Umbilical cord (tissue), 2 donors: ENCODE data around the gene TCHHL1. TPM values are rescaled to one million over a fixed set of nuclear protein-coding genes. Genes with fewer than 3 reads are reported as not detected.

Source experiments
- DNase-seq: peaks from one replicate; pipeline ENCODE4 v3.0.0-alpha.2; 2015; ENCODE audit warnings: low spot score
- total RNA-seq: library from RNA; depleted of rRNA; stranded (reverse); fragments of >200 nt; gene quantifications from one replicate; pipeline ENCODE4 v1.2.3, GENCODE V29; 2014; ENCODE audit warnings: low replicate concordance; ENCODE audit not compliant: insufficient read depth

Gene TCHHL1
- total RNA-seq, 1 donor from 2014 or later: 6.5 TPM

DNA sequence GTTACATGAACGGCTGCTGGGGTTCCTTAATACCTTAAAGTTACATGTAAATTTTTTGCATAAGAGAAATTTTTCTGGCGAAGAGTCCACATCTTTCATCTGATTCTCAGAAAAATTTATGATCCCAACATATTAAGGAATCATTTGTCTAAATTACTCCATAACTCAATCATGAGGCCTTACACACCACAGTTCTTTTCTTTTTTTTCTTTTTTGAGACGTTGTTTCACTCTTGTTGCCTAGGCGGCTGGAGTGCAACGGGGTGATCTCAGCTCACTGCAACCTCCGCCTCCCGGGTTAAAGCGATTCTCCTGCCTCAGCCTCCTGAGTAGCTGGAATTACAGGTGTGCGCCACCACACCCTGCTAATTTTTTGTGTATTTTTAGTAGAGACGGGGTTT lies 50.0 kb downstream of the TCHHL1 start:
- no peak for DNase-seq

DNA sequence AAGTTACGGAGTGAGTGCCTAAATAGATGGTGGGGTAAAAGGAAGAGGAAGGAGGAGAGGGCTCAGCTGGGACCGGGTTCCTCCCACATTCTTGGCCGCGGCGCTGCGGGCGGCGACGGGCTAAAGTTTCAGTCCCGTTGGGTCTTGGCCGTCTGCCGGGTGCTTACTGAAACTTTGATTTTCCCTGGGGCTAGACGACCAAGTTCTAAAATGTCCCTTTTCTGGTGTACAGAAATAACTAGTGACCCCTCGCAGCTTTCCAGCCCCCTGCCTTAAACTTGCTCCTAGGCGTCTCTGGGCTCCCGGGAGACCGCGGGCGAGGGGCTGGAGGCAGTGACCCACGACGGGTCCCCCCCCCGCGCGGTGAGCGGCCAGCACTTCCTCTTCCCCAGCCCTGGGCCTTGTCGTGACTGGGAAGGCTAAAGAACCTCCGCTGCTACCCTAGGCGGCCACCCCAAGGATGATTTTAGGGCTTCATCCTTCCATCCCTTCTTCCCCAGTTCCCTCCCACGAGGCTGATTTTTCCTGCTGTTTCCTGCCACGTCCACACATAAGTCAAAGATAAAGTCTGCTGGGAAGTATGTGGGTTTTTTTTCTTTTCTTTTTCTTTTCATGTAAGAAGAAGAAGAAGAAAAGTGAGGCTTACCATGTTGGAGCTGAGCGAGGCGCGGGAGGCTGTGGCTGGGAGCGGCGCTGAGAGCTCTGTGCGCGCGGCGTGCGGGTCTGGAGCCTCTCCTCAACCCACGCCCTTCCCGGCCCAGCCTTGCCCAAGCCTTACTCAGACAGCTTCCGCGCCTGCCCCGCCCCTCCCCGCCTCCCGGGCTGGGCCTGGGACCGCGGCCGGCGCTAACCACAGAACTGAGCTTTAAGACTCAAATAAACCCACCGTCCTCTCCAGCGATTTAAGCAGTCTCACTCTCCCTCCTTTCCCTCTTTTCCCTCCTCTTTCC lies 52.3 kb downstream of the TCHHL1 start, which contains the start of gene S100A11:
S100A11 (minus strand) TSS at position 738 of the 950 bp plus-strand sequence; CDS start at position 649, 89 bp downstream.
- peak; percentile 96 for DNase-seq

DNA sequence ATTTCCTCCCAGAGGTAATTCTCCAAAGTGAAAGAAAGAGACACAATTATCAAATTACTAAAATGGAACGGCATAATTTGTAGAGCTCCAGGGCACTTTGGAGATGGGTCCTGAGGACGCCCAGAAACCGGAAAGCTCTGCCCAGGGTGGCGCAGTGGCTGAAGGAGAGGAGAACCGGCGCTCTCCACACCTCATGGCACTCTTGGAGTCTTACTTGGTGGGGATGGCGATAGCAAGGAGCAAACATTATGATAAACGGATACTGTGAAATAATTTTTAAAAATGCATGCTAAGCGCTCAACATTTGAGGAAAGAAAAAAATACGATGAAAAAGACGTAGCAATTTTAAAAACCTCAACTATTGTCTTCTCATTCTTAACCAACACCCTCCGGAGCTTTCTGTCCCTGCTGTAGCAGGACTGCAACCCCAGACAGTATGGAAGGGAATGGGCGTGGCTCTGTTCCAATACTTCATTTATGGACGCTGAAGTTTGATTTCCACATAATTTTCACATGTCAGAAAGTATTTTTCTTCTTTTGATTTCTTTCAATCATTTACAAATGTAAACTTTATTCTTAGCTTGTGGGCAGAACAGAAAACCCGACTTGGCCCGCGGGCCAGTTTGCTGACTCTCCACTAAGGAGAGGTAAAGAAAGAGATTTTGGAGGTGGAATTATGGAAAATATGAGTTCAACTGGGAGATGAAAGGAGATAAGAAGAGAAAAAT lies 53.2 kb downstream of the TCHHL1 start:
- peak; percentile 63 for DNase-seq

DNA sequence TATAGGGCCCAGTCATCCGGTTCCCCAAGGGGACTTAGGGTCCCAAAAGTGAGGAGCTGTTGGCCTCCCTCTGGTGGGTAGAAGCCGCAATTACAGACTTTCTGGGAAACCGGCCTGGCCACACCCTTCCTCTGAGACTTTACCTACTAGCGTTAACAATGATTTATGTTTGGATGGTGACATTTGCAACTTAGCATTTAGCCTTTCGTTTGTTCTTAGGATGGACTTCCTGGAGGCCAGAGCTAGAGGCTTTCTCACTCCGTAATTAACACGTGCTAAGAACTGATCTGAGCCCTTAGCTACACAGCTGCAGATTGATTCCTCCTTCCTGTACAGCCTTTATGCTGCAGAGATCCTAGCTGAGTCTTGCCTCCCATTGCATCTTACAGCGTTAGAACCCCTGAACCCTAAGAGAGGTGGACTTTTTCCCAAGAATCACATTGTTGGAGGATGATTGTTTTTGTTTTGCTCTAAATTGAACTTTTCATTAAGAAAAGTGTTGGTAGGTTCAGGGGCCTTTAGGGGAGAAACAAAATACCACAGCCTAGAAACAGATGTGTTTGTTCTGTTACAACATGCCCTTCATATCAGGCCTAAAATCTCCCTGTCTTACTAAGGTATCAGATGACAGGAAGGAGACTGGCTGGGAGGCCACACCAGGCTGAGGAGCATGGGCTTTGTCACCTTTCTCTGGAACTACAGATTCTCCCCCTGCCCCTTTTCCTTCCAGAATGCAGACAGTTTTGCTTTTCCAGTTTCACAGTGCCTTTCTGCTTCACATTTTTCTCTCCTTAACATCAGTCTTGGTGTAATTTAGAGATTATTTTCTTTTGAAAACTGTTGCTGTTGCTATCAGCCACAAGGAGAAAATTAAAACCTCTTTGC lies 54.0 kb downstream of the TCHHL1 start:
- DNase-seq: peak; percentile 79

DNA sequence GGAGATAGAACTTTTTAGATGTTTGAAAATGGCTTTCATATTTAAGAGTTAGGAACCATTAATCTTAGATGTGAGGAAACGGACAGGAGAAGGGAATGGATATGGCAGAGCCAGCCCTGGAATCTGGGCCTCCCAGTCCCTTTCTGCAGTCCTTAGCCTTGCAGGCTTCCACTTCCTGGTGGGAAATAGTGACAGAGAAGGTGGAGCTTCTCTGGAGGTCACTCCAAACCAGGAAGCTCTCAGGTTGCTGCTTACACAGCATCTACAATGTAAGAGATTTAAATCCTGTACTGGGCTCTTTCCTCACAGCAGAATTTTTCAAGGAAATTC lies 54.6 kb downstream of the TCHHL1 start:
- no peak for DNase-seq

Other genes with a start within 250 kb of the TCHHL1 start
- gene C2CD4D, start 249.2 kb downstream of the TCHHL1 start, total RNA-seq: not detected
- not detected for gene THEM5, start 235.4 kb downstream of the TCHHL1 start, total RNA-seq
- 10.1 TPM for gene THEM4, start 179.6 kb downstream of the TCHHL1 start, total RNA-seq
- 108 TPM for gene S100A10, start 95.2 kb downstream of the TCHHL1 start, total RNA-seq
- 29.1 TPM for gene S100A11, start 52.1 kb downstream of the TCHHL1 start, total RNA-seq
- gene TCHH, start 26.4 kb upstream of the TCHHL1 start, total RNA-seq: 0.96 TPM
- 1.7 TPM for gene RPTN, start 70.2 kb upstream of the TCHHL1 start, total RNA-seq
- 2.2 TPM for gene HRNR, start 135.1 kb upstream of the TCHHL1 start, total RNA-seq
- gene FLG, start 236.2 kb upstream of the TCHHL1 start, total RNA-seq: 1.7 TPM